Measurements from ENCODE around the gene KCTD19.

- TF ChIP-seq, protein P1, sequence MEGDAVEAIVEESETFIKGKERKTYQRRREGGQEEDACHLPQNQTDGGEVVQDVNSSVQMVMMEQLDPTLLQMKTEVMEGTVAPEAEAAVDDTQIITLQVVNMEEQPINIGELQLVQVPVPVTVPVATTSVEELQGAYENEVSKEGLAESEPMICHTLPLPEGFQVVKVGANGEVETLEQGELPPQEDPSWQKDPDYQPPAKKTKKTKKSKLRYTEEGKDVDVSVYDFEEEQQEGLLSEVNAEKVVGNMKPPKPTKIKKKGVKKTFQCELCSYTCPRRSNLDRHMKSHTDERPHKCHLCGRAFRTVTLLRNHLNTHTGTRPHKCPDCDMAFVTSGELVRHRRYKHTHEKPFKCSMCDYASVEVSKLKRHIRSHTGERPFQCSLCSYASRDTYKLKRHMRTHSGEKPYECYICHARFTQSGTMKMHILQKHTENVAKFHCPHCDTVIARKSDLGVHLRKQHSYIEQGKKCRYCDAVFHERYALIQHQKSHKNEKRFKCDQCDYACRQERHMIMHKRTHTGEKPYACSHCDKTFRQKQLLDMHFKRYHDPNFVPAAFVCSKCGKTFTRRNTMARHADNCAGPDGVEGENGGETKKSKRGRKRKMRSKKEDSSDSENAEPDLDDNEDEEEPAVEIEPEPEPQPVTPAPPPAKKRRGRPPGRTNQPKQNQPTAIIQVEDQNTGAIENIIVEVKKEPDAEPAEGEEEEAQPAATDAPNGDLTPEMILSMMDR (IDR thresholded peaks at IDR 0.05; ENCODE audit: low read depth, low read length, poor library complexity, severe bottlenecking), result no peak
- no peak for TF ChIP-seq EZH2phosphoT487 (IDR thresholded peaks at IDR 0.05; ENCODE audit: borderline replicate concordance, low read length)
Observed at GRCh38 chr16:67304020-67304419, 22.5 kb downstream of the KCTD19 start.
